Tibial artery (tissue), 4 donors: Measurements from ENCODE around the gene DNAH9.
"Not testable (repeated sequence)": the region's sequence is repeated elsewhere in the genome, so short reads cannot be mapped to it uniquely, and the experiment has no call there.

ENCODE experiments used
- DNase-seq, 2 donors: peaks; one replicate each; pipeline ENCODE4 v3.0.0-alpha.2; 2019
- H3K27ac ChIP-seq, 2 donors: fragments of 200-600 bp; sonication (generic) in 1 of 2; 1 replicate in 1 of 2; 2 replicates in 1 of 2; pipeline ENCODE4 v1.5.1; 2018 to 2019; ENCODE audit warnings: mild to moderate bottlenecking in 1 of 2
- H3K27me3 ChIP-seq, 2 donors: fragments of 200-600 bp; sonication (generic) in 1 of 2; one replicate each; pipeline versions ENCODE4 v1.5.1 to v1.6.0; 2016 to 2019
- H3K36me3 ChIP-seq, 3 donors: fragments of 200-600 bp; sonication (generic) in 2 of 3; one replicate each; pipeline ENCODE4 v1.5.1; 2016 to 2019; ENCODE audit warnings: mild to moderate bottlenecking in 2 of 3
- H3K4me1 ChIP-seq, 4 donors: fragments of 200-600 bp; sonication (generic) in 2 of 4; 1 replicate in 3 of 4; 2 replicates in 1 of 4; pipeline ENCODE4 v1.5.1; 2016 to 2019
- H3K4me3 ChIP-seq, 2 donors: fragments of 200-600 bp; sonication (generic) in 1 of 2; 1 replicate in 1 of 2; 2 replicates in 1 of 2; pipeline ENCODE4 v1.5.1; 2018 to 2019; ENCODE audit warnings: mild to moderate bottlenecking in 2 of 2
- H3K9me3 ChIP-seq, 3 donors: fragments of 200-600 bp; sonication (generic) in 1 of 3; one replicate each; pipeline ENCODE4 v1.5.1; 2016 to 2019
- CTCF ChIP-seq, 2 experiments: fragments of 200-600 bp in 1 of 2; fragments of 450-650 bp in 1 of 2; IDR thresholded peaks; one replicate each; pipeline ENCODE4 v1.5.1; 2017 to 2019; ENCODE audit warnings: antibody characterized with exemption in 2 of 2, mild to moderate bottlenecking in 1 of 2, moderate library complexity in 1 of 2
- intact Hi-C: fragments of 100-400 bp; cut with DNase I; formaldehyde crosslinking; loops from one replicate; pipeline ENCODE4 v1.15.0; 2023; ENCODE audit warnings: low total_unique reads

Gene DNAH9

DNA sequence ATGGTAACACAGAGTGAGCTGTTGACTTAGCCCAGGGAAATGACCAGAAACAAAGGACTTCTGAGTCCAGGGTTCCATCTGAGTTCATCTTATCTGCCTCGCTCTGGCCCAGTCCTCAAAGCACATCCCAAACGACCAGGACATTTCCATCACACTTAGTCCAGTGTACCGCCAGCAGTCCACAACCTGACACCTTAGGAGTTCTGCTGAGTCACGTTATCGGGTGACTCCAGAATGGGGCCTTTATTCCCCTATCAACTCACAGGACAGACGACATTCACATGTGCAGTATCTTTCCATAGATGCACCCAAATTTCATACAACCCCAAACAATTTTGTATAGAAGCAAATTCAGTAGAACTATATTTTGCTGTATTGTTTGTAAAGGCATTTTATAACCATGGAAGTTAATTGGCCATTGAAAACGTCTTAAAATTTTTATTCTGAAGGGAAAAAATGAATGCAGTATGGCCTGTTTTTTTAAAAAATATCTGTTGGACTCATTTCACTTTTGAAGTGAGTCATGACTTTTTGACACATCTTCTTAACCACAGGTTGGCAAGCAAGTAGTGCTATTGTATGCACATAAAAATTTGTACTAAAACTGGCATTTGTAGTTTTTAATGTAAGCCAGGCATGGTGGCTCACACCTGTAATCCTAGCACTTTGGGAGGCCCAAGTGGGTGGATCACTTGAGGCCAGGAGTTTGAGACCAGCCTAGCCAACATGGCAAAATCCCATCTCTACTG lies 352.7 kb downstream of the DNAH9 start:
- H3K9me3 ChIP-seq = peaks cover 0 to 32% (median 7%) of the 10 kb centered on the region in 3 donors
- DNase-seq = no peak
- peaks cover 0 to 20% (median 17%) of the 10 kb centered on the region in 3 donors for H3K36me3 ChIP-seq
- no peak overlapping the region for H3K27ac ChIP-seq
- no peaks in the 10 kb centered on the region for H3K27me3 ChIP-seq
- H3K4me3 ChIP-seq = no peak overlapping the region
- H3K4me1 ChIP-seq = peaks cover 0 to 7% (median 0%) of the 10 kb centered on the region in 4 donors
- intact Hi-C loops = no loop called here
- no peak for TF ChIP-seq CTCF (IDR thresholded peaks at IDR 0.05)

GRCh38 chr17:11952610-11953009 lies 354.3 kb downstream of the DNAH9 start:
- no peak overlapping the region for H3K4me3 ChIP-seq
- peaks cover 0 to 20% (median 17%) of the 10 kb centered on the region in 3 donors for H3K36me3 ChIP-seq
- no peak for DNase-seq
- no peaks in the 10 kb centered on the region for H3K27me3 ChIP-seq
- H3K4me1 ChIP-seq = peaks cover 0 to 7% (median 0%) of the 10 kb centered on the region in 4 donors
- TF ChIP-seq CTCF (IDR thresholded peaks at IDR 0.05) = no peak
- H3K27ac ChIP-seq = no peak overlapping the region
- peaks cover 0 to 32% (median 7%) of the 10 kb centered on the region in 3 donors for H3K9me3 ChIP-seq
- intact Hi-C loops = no loop called here

GRCh38 chr17:11953924-11954323 lies 355.7 kb downstream of the DNAH9 start:
- intact Hi-C loops = no loop called here
- Histone ChIP-seq H3K4me1 (peaks cover 0 to under 1% (median 0%) of the 10 kb centered on the region in 4 donors), H3K4me3 (no peak overlapping the region), H3K36me3 (peaks cover 3 to 24% (median 23%) of the 10 kb centered on the region in 3 donors), H3K27ac (no peak overlapping the region), H3K27me3 (no peaks in the 10 kb centered on the region), H3K9me3 (peaks cover 0 to 32% (median 7%) of the 10 kb centered on the region in 3 donors)
- TF ChIP-seq CTCF (IDR thresholded peaks at IDR 0.05) = no peak
- no peak for DNase-seq

DNA sequence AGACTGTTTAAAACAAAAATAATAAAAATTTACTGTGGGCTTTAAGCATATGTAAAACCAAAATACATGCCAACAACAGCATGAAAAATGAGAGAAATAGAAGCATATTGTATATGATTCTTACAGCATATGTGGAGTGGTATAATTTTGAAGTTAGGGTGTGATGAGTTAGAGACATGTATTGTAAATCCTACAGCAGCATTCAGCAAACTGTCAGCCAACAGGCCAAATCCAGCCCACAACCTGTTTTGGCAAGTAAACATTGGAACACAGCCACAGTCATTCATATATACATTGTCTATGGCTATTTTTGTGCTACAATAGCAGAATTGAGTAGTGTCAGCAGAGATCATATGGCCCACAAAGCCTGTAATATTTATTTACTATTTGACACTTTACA lies 356.7 kb downstream of the DNAH9 start:
- H3K27ac ChIP-seq = no peak overlapping the region
- DNase-seq = no peak
- peaks cover 0 to 32% (median 7%) of the 10 kb centered on the region in 3 donors for H3K9me3 ChIP-seq
- no peaks in the 10 kb centered on the region for H3K4me1 ChIP-seq
- TF ChIP-seq CTCF (IDR thresholded peaks at IDR 0.05) = no peak
- peaks cover 3 to 24% (median 23%) of the 10 kb centered on the region in 3 donors for H3K36me3 ChIP-seq
- H3K4me3 ChIP-seq = no peak overlapping the region
- intact Hi-C loops = no loop called here
- H3K27me3 ChIP-seq = no peaks in the 10 kb centered on the region

DNA sequence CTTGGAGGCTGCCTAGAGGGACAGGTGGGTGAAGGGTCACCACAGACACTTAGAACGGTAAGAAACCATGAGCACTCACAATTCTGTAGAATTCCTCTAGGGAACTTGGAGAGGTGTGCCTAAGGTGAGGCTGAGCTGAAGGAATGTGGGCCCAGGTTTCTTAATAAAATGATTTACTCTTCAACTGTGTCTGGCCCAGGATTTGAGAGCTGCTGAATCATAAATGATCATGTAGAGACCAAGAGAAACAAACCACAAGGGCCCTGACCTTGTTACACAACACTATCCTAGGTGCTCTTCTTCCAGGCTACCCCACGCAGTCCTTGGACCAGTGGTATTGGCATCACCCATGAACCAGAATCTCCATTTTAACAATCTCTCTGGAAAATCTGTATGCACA lies 371.3 kb downstream of the DNAH9 start:
- H3K27ac ChIP-seq = no peak overlapping the region

GRCh38 chr17:11972741-11973140 lies 374.5 kb downstream of the DNAH9 start:
- H3K4me3 ChIP-seq, H3K4me1 ChIP-seq, intact Hi-C loops, H3K27ac ChIP-seq, H3K9me3 ChIP-seq, DNase-seq, H3K27me3 ChIP-seq: not testable (repeated sequence)
- peaks cover 14 to 19% (median 16%) of the 10 kb centered on the region in 3 donors for H3K36me3 ChIP-seq

More for the DNA sequence above, 371.3 kb downstream of the DNAH9 start:
- no peak for TF ChIP-seq CTCF (IDR thresholded peaks at IDR 0.05)
- no peaks in the 10 kb centered on the region for H3K27me3 ChIP-seq
- H3K4me3 ChIP-seq = no peak overlapping the region
- DNase-seq = no peak
- no peaks in the 10 kb centered on the region for H3K4me1 ChIP-seq
- H3K9me3 ChIP-seq = peaks cover 0 to 32% (median 3%) of the 10 kb centered on the region in 3 donors
- peaks cover 4 to 15% (median 8%) of the 10 kb centered on the region in 3 donors for H3K36me3 ChIP-seq
- intact Hi-C loops = no loop called here
